HTR-8/SVneo (cell line): Measurements from ENCODE around the gene GALK1.

Experiments
- DNase-seq: peaks from one replicate; pipeline ENCODE4 v3.0.0; 2011; ENCODE audit warnings: low spot score, mixed read lengths; ENCODE audit not compliant: insufficient read length
- FAIRE-seq: peaks from 2 replicates; lab custom pipeline; 2011; peaks lifted over from hg19 to GRCh38; lab: Jason Lieb, UNC

Gene GALK1

GRCh38 chr17:75753514-75754377, 11.2 kb downstream of the GALK1 start:
- FAIRE-seq (no peak), DNase-seq (no peak)

DNA sequence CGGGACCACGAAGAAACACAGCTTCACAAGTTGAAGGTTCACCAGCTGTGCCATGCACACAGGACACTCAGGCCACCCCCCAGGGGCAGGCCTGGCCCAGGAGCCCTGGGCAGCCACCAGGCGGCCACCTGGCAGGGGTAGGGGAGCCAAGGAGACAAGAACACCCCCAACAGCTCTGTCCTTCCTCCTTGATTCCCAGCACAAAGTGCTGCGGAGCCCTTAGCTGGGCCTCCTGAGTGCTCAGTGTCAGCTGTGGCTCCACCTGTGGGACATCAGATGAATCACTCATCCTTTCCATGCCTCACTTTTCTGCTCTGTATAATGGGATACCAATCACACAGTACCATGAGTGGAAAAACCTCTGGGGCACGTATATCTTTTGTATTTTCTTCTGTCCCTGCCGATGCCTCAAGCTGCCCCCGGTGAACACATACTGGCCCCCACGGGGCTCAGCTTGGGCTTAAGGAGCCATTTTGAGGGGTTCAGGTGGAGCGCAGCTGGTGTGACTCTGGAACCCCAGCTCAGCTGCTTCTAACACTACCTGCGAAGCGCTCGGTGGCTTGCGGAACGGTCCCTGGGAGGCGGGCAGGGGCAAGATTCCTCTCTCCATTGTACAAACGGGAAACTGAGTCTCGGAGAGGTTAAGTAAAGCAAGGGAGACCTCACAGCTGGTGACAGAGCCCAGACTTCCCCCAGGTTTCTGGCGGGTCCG, 12.0 kb downstream of the GALK1 start:
- FAIRE-seq, result no peak
- DNase-seq, result no peak

DNA sequence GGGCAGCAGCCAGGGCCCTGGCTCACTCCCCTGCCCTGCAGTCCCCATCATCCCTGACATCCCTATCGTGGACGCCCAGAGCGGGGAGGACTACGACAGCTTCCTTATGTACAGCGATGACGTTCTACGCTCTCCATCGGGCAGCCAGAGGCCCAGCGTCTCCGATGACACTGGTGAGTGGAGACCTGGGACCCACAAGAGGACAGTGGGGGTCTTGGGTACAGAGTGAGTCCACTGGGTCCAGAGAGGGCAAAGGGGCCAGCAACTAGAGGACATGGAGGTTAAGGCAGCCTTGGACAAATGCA, 12.6 kb downstream of the GALK1 start:
- FAIRE-seq, result no peak
- DNase-seq, result no peak

DNA sequence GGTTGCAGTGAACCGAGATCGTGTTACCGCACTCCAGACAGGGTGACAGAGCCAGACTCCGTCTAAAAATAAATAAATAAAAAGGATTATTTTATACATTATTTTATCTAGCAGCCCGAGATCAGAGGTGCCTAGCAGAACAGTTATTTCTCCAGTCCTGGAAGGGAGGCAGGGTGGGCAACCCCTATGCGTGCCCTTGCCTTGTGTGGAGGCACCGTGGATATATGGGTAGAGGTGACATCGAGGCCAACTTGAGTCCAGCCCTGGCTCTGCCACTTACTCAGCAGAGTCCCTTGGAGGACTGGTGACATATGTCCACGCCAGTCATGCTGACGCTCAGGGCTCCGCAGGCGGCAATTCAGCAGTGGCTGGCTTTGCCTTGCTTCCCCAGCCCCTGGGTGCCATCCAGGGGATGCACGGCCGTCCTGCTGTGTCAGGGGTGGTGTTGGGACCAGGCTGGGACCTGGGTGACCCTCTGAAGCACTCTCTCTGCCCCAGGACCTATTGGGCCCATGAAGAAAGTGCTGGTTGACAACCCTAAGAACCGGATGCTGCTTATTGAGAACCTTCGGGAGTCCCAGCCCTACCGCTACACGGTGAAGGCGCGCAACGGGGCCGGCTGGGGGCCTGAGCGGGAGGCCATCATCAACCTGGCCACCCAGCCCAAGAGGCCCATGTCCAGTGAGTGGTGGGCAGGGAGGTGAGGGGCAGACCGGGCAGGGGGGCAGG, 13.2 kb downstream of the GALK1 start:
- FAIRE-seq (no peak), DNase-seq (no peak)

DNA sequence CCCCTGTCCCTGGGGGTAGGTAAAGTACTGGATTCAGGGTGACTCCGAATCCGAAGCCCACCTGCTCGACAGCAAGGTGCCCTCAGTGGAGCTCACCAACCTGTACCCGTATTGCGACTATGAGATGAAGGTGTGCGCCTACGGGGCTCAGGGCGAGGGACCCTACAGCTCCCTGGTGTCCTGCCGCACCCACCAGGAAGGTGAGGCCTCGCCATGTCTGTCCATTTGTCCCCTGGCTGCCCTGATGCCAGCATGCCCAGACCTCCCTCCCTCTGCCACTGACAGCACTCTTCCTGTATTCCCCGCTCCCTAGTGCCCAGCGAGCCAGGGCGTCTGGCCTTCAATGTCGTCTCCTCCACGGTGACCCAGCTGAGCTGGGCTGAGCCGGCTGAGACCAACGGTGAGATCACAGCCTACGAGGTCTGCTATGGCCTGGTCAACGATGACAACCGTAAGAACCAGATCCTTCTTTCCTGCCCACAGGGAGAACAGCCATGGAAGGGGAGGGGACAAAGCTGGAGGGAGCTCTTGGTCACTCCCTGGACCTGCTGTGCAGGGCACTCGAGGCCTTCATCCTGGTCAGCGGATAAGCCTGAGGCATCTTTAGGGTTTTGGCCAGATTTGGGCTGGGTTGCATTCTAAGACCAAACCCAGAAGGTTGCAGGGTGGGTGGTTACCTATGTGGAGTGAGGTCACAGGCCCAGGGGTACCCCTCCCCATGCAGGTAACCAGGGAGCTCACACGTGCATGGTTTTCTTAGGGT, 14.2 kb downstream of the GALK1 start:
- FAIRE-seq, result no peak
- no peak for DNase-seq

- FAIRE-seq (no peak), DNase-seq (peak; percentile 95)
Measured at GRCh38 chr17:75749545-75750389, 15.2 kb downstream of the GALK1 start.

GRCh38 chr17:75748706-75749105, 16.3 kb downstream of the GALK1 start:
- FAIRE-seq (no peak), DNase-seq (no peak)

DNA sequence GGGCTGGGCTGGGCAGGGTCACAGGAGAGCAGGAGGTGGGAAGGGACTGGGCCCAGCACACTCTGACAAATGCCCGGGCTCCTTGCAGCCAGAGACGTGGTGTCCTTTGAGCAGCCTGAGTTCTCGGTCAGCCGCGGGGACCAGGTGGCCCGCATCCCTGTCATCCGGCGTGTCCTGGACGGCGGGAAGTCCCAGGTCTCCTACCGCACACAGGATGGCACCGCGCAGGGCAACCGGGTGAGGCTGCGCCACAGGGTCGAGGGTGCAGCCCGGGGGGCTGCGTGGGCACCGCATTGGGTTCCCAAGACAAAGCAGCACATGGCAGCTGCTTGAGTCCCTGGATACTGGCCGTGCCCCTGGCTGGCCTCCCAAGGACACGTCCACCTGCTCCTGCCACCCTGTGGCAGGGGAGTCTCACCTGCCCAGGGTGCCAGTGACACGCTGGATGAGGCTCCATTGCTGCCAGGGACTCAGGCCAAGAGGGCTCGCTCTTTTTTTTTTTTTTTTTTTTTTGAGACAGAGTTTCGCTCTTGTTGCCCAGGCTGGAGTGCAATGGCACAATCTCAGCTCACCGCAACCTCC, 21.3 kb downstream of the GALK1 start:
- FAIRE-seq, result no peak
- no peak for DNase-seq

DNA sequence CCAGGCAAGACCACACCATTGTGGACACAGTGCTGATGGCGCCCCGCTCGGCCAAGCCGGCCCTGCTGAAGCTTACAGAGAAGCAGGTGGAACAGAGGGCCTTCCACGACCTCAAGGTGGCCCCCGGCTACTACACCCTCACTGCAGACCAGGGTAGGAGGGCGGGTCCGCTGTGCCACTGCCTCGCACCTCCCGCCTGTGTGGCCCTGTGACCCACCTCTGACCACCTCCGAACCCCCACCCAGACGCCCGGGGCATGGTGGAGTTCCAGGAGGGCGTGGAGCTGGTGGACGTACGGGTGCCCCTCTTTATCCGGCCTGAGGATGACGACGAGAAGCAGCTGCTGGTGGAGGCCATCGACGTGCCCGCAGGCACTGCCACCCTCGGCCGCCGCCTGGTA, 22.7 kb downstream of the GALK1 start:
- no peak for FAIRE-seq
- no peak for DNase-seq

DNA sequence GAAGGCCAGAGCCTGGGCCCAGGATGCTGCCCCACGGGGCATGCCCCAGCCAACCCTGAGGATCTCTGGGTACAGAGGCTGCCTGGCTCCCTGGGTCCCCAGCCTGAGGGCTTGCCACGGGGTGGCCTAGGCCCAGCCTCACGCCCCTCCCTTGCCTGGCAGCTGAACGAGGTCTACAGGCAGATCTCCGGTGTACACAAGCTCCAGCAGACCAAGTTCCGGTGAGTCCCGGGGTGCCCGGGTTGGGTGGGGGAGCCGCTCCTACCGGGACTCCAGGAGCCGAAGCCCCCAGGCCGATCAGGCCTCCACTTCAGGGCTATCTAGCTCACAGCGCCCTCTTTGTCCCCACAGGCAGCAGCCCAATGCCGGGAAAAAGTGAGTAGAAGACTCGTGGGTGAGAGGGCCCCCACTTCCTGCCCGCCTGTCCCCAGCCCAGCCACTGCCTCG, 24.3 kb downstream of the GALK1 start:
- DNase-seq, result no peak
- FAIRE-seq, result no peak

GRCh38 chr17:75740215-75740614, 24.8 kb downstream of the GALK1 start:
- DNase-seq (no peak), FAIRE-seq (no peak)

- no peak for DNase-seq
- FAIRE-seq, result no peak
Measured at GRCh38 chr17:75739801-75740200, 25.2 kb downstream of the GALK1 start.

DNA sequence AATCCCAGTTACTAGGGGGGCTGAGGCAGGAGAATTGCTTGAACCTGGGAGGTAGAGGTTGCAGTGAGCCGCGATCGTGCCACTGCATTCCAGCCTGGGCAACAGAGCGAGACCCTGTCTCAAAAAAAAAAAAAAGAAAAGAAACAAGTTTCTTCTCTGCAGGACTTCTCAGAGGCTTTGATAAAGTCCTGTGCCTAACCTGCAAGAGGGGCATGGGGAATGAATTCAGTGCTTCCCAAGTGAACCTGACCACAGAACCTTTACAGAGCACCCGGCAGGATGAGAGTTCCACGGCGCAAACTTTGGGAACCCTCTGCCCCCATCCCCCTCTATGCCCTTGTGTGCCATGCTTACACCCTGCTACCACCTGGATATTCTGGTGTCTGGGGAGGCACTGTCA, 25.8 kb downstream of the GALK1 start:
- DNase-seq (no peak), FAIRE-seq (no peak)

GRCh38 chr17:75738218-75738802, 26.7 kb downstream of the GALK1 start:
- FAIRE-seq (peak; percentile 88), DNase-seq (no peak)

DNA sequence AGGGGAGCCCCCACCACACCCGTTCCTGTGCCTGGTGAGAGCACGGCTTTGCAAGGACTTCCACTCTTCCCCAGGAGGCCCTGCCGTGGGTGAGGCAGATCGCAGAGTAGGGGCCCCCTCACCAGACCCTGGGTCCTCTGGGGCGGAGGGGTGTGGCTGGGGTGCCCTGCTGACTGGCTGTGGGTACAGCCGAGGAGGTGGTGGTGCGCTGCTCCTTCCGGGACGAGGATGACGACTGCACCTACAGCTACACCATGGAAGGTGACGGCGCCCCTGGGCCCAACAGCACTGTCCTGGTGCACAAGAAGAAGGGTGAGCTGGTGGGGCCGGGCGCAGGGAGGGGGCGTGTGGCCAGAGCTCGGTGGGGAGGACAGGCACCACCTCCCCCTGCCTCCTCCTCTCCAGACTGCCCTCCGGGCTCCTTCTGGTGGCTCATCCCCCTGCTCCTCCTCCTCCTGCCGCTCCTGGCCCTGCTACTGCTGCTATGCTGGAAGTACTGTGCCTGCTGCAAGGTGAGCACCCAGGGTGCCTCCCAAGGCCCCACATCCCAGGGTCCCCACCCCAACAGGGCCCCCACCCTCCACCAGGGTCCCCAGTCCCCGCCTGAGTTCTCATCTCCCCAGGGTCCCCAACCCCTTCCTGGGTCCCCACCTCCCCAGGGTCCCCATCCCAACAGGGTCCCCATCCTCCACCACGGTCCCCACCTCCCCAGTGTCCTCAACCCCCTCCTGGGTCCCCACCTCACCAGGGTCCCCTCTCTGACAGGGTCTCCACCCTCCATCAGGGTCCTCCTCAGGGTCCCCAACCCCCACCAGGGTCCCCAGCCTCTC, 27.6 kb downstream of the GALK1 start:
- no peak for DNase-seq
- FAIRE-seq, result no peak

GRCh38 chr17:75736173-75736835, 28.7 kb downstream of the GALK1 start:
- peak; percentile 16 for FAIRE-seq
- DNase-seq, result no peak

- DNase-seq (no peak), FAIRE-seq (no peak)
Measured at GRCh38 chr17:75734674-75735294, 30.2 kb downstream of the GALK1 start.
